HG02798 (cell line): ENCODE measurements around the gene ADORA3.

Source experiments
- ATAC-seq: cut with Tn5 transposase; IDR thresholded peaks from one replicate; pipeline ENCODE4 v1.9.1; 2021; ENCODE audit warnings: mild to moderate bottlenecking; ENCODE audit not compliant: unreplicated experiment, poor library complexity

Gene ADORA3

GRCh38 chr1:111509997-111510375, 6.6 kb upstream of the ADORA3 start:
- no peak for ATAC-seq

- peak; percentile 43 for ATAC-seq
Observed at GRCh38 chr1:111507411-111508201, 4.2 kb upstream of the ADORA3 start.

GRCh38 chr1:111506561-111506960, 3.1 kb upstream of the ADORA3 start:
- ATAC-seq = no peak

DNA sequence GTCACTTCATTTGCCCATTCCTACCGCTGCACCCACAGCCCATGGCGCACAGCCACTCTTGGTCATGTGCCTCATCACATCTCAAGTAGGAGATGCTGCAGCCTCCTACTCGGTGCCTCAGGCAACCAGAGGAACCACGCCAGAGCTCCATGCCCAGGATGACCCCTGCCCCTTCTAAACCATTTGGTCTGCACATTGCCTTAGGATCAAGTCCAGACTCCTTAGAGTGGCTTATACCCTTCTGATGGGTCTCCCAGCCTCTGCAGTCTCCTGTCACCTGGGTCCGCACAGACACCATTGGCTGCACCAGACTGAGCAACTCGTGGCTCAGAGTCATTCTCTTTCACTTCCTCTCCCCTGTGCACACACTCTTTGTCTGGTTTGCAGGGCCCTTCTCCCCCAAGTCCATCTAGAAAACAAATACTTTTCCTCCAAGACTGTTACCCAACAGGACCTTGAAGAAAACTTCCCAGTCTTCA, 2.2 kb upstream of the ADORA3 start:
- ATAC-seq = peak; percentile 68

- no peak for ATAC-seq
Observed at GRCh38 chr1:111504097-111504496, 664 bp upstream of the ADORA3 start.

DNA sequence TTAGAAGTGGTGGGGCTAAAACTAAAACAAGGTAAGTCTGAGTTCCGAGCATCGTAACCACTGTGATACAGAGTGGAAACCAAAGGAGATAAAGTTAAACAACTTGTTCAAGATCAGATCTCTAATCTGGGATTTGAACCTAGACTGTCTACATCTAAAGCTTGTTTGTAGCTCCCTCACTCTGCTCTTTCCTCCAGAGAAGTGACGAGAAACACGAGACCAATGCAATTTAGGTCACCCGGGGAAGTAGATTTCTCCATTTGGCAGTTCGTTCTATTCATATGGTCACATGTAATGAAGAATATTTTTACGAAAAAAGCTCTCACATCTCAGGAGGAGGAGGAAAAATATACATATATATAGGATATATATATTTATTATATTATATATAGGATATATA, 1.8 kb downstream of the ADORA3 start:
- no peak for ATAC-seq

DNA sequence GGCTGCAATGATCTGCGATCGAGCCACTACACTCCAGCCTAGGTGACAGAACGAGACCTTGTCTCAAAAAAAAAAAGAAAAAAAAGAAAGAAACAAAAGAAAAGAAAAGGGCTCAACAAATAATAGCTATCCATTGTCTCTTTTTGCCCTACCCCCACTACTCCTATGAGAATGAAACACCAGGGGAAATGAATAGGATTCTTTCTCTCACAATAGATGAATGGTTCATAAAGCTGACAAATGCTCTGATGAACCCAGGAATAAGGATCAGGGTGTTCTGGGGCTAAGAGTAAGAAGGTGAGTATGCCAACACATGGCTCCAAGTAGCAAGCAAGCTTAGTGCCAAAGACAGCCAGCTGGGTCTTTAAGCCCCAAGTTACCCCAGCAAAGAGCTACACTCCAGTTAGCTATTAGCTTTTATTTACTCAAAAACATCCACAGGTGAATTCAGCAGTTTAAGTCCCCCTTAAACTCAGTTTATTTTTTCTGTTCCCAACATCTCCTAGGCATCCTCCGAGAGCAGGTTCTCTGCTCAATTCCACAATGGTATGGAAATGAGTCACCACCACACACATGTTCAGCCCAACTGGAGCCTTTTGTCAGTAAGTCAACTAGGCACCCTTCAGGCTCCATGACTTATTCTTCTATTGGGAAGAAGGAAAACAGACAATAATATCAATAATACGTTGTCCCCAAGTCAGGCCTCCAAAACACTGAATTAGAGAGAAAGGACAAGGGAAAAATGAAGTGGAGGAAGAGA, 4.2 kb downstream of the ADORA3 start:
- ATAC-seq = no peak

GRCh38 chr1:111497592-111497991, 5.8 kb downstream of the ADORA3 start:
- no peak for ATAC-seq

DNA sequence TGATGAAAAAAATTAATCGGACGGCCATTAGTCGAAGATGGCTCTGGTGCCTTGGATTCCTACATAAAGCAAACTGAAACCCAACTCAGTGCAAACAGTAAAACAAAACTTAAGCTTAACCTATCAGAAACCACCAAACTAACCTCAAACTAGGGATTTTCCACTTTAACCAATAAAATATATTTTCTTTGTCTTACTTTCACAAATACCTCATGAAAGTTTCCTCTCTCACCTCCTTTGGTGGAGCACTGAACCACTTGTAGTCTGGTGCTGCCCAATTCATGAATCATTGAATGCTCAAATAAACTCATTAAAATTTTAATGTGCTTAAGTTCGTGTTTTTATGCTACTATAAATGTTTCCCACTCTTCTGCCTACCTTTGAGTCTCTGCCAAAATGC, 7.0 kb downstream of the ADORA3 start:
- no peak for ATAC-seq

GRCh38 chr1:111491070-111491469, 12.4 kb downstream of the ADORA3 start:
- no peak for ATAC-seq

- ATAC-seq = no peak
Observed at GRCh38 chr1:111490220-111490619, 13.2 kb downstream of the ADORA3 start.

GRCh38 chr1:111489604-111490003, 13.8 kb downstream of the ADORA3 start:
- ATAC-seq = no peak

DNA sequence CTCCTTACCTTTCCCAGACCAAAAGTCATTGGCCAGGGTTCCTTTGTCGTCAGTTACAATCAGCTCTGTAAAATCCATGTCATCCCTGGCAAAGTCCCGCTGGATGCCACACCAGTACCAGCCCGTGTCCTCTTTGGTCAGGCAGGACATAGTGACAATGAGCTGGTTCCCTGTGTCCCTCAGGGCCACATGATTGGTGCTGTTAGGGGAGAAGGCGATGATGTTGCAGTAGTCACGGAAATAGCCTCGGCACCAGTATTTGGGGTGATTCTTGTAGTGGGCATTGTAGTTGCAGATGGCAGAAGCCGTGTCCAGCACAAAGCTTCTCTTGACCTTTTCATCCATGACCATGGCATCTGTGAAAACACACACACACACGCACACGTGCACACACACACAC, 14.8 kb downstream of the ADORA3 start:
- ATAC-seq = no peak

- ATAC-seq = no peak
Observed at GRCh38 chr1:111487133-111487532, 16.3 kb downstream of the ADORA3 start.

DNA sequence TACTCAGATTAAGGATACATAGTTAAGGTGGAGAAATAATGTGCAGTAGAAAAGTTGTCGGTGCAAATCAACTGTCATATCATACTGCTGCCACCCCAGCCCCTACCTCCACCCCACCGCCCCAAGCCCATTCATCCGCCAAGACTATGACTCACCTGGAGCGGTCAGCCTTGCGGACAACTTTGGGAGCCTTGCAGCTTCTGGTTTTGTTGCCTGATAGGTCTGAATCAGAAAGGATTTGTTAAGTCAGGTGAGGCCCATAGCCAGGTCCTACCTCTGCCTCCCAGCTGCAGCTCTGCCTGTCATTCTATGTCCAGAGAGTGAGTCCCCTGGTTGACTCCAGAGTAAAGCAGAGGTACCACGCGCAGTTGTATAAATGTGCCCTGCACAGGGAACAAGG, 17.0 kb downstream of the ADORA3 start:
- ATAC-seq = no peak

GRCh38 chr1:111484391-111485026, 18.9 kb downstream of the ADORA3 start:
- no peak for ATAC-seq

DNA sequence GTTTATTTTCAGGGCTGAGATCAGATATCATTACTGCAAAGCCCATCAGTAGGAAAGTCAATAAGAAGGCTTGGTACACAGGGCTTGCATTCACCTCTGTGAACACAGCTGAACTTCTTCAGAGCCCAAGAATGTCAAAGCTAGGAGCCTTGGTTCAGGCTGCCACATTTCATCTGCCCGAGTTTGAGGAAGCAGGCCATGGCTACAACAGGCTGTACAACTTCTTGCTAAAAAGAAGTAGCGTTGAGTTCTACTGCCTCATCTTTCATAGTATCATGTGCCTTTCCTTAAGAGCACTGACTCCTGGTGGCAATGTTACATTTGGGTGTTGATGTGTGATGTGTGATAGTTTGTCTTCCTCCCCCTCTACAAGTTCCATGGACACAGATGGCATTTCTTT, 19.6 kb downstream of the ADORA3 start:
- ATAC-seq = no peak

DNA sequence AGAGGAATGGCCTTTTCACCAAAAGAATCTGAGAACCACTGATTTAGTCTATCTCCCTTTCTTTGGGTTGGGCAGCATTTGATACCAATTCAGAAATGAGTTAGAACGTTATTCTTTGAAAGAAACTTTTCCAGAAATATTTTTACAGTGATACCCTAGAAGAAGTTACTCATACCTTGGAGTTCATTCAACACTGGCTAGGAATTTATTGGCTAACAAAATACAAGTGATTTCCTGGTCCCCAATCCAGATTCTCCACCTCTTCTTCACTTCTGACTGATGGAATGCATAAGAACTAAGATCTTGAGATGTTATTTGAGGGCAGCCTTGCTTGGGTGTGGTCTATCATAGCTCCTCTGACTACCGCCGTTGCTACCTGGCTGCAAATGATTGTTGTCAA, 20.3 kb downstream of the ADORA3 start:
- ATAC-seq = no peak

DNA sequence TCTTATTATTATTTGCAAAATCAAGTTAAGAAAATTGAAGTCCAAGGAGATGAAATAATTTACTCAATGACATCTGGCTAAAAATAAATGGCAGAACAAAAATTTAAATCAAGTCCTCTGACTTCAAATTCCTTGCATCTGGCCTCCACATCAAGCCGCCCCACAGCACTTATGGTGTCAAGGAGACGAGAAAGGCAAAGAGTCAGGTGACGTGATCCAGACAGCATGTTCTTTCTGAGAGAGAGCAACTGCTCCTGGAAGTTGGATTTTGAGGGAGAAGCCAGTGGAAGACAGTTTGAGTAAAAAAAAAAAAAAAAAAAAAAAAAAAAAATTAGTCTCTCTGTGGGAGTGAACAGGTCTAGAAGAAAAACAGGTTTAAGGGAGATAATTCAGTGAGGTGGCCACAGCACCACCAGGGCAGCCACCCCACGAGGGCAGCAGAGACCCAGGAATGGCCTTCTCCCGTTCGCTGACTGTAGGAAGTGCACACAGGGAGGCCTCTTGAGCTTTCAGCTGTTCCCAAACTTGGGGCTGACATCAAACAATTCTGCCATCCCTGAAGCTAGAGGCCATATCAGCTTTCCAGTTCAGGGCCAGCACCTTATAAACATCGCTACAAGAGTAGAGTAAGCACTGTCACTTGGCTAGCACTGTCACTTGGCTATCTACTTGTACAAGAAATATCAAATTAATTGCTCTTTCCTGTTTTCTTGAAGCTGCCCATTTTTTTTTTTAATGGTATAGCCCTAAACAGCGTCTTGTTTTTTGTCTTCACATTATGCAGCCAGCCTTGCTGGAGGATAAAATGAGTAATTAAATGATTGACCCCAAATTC, 21.8 kb downstream of the ADORA3 start:
- ATAC-seq = peak; percentile 46

DNA sequence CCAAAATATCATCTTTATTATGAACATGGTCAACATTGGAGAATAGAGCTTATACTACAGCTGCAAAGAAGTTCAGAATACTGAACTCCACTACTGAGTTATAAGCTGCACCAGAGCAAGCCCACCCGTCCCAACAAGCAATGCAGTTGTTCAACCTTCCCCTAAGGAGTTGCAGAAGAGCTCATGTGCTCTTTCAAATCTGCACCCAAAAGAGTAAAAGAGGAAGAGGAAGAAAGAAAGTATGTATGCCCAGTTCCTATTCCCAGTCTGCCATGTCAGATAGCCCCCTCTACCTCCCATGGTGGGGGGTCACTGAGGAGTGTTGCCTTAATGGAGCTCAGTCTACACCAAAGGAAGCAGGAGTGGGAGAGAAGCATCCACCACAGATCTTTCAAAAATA, 22.8 kb downstream of the ADORA3 start:
- no peak for ATAC-seq
